ENCODE data around the gene LZTR1. TPM values are rescaled to one million over a fixed set of nuclear protein-coding genes. Genes with fewer than 3 reads are reported as not detected.

The LZTR1 gene
- total and polyA plus RNA-seq, 10 of the 15 experiments (the other 5 are each of a cell fraction or from before 2014, with no cell fraction given): 0.82 to 50.3 (median 19.3) TPM

DNA sequence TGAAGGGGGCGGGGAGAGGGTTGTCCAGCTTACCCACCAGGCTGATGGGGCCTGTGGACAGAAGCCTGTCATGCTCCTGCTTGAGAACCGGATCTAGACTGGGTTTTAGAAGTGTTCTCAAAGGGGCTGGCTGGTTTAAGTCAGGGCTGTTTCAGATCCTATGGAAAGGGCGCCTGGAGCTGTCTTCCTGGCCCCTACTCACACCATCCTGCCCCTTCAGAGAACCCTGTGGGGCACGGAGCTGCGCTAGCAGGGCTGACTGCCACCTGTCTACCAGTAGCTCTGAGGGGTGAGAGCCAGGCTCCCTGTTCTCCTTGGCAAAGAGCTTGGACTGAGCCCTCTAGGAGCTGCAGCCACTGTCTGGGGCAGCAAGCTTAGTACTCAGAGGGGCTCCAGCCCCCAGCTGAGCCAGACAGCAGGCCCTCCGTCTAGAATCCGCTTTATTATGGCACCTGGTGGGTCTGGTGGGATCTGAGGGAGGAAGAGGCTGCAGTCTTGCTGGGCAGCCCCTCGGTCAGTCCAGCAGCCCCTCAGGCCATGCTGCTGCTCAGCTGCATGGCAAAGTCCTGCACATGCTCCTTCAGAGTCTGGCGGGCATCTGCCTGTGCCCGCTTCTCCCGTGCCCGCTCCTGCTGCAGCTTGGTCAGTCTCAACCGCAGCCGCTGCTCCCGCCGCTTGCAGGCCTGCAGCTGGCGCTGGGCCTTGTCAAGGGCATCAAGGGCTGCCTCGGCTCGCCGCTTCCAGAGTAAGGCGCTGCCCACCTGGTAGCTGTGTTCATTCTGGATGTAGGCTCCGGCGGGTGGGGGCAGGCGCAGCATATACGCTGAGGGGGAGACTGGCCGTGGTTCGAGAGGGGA, 17.5 kb downstream of the LZTR1 start:
- ATAC-seq (no peak), DNase-seq (ENCODE audit: low read depth, low spot score) (no peak), FAIRE-seq (no peak)
- Histone ChIP-seq H3K4me2 (ENCODE audit: control insufficient read depth, insufficient read depth) (peak overlapping the region; percentile 90), H3K4me3 (no peak overlapping the region), H3K27ac (ENCODE audit: control insufficient read depth, insufficient read depth) (no peak overlapping the region), H3K27me3 (replicated peaks in 1 of 2; ENCODE audit: control insufficient read depth in 2 of 2, insufficient read depth in 2 of 2, low read length in 1 of 2) (no peaks in the 10 kb centered on the region), H3K79me2 (ENCODE audit: control insufficient read depth, insufficient read depth, low read length) (peaks cover 21% of the 10 kb centered on the region), H3K9me3 (replicated peaks; ENCODE audit: control insufficient read depth, insufficient read depth, low read length) (no peaks in the 10 kb centered on the region), H3K9ac (ENCODE audit: control insufficient read depth, insufficient read depth, low read length) (no peak overlapping the region; the same call in 1 of the 2 replicates), H3K4me1 (ENCODE audit: control insufficient read depth, insufficient read depth, low read length) (peaks cover 5% of the 10 kb centered on the region), H2AFZ (ENCODE audit: control insufficient read depth, low read depth, low read length) (no peak overlapping the region), H3K36me3 (ENCODE audit: control insufficient read depth in 2 of 2, insufficient read depth in 2 of 2, low read length in 1 of 2) (peaks cover 2 to 4% of the 10 kb centered on the region in 2 experiments; a peak in 1 of 4 replicates), H4K20me1 (ENCODE audit: control insufficient read depth, insufficient read depth) (no peaks in the 10 kb centered on the region)
- TF ChIP-seq, protein P1, sequence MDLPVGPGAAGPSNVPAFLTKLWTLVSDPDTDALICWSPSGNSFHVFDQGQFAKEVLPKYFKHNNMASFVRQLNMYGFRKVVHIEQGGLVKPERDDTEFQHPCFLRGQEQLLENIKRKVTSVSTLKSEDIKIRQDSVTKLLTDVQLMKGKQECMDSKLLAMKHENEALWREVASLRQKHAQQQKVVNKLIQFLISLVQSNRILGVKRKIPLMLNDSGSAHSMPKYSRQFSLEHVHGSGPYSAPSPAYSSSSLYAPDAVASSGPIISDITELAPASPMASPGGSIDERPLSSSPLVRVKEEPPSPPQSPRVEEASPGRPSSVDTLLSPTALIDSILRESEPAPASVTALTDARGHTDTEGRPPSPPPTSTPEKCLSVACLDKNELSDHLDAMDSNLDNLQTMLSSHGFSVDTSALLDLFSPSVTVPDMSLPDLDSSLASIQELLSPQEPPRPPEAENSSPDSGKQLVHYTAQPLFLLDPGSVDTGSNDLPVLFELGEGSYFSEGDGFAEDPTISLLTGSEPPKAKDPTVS (IDR thresholded peaks at IDR 0.05; ENCODE audit: low read depth, low read length): no peak
- TF ChIP-seq SP1 (IDR thresholded peaks at IDR 0.05; ENCODE audit: low read depth, low read length): no peak
- no peak for TF ChIP-seq PAX8 (IDR thresholded peaks at IDR 0.05)
- no peak for TF ChIP-seq CBX5 (IDR thresholded peaks at IDR 0.05; ENCODE audit: low read depth)
- no peak for TF ChIP-seq NFYB (IDR thresholded peaks at IDR 0.05; ENCODE audit: insufficient read depth, low read depth, low read length)
- TF ChIP-seq HCFC1 (IDR thresholded peaks at IDR 0.05; ENCODE audit: low read length): no peak
- TF ChIP-seq POLR2AphosphoS5 (IDR thresholded peaks at IDR 0.05; ENCODE audit: low read length): 0 out of 2 replicates have a peak, but pooled peaks have one; percentile 43
- in situ Hi-C loops (cut with MboI) (no loop called here), intact Hi-C loops (cut with micrococcal nuclease; ENCODE audit: unreplicated experiment) (no loop called here)
- ChIA-PET CTCF (interaction anchor here (1.8 kb wide), 1 partner anchor 18 kb away, joined by 11 read pairs; the partner anchor contains the start of gene LZTR1), SMC1A (ENCODE audit: uncharacterized antibody, unreplicated experiment) (no interaction called here), RAD21 (ENCODE audit: unreplicated experiment) (no interaction called here), POLR2A (interaction anchor here (1.1 kb wide), 1 partner anchor 10 kb away, joined by 3 read pairs; no protein-coding TSS in a partner anchor)
- no TSS peak for BruUV-seq (replicated peaks)
- WGBS (ENCODE audit: insufficient coverage, insufficient replicate concordance, low lambda C conversion rate, missing lambda C conversion rate): 97% methylated on average over 27 of the region's 27 CpGs
